GM18517 (cell line): Measurements from ENCODE around the gene SIVA1.

Experiments
- ATAC-seq: cut with Tn5 transposase; IDR thresholded peaks from one replicate; pipeline ENCODE4 v1.9.1; 2021; ENCODE audit warnings: mild to moderate bottlenecking, moderate library complexity; ENCODE audit not compliant: unreplicated experiment

Gene SIVA1

GRCh38 chr14:104770072-104770579, 17.2 kb downstream of the SIVA1 start:
- no peak for ATAC-seq

- no peak for ATAC-seq
These were observed 17.9 kb downstream of the SIVA1 start for GRCh38 chr14:104770851-104771272.

GRCh38 chr14:104771374-104771773, 18.4 kb downstream of the SIVA1 start:
- ATAC-seq = no peak

DNA sequence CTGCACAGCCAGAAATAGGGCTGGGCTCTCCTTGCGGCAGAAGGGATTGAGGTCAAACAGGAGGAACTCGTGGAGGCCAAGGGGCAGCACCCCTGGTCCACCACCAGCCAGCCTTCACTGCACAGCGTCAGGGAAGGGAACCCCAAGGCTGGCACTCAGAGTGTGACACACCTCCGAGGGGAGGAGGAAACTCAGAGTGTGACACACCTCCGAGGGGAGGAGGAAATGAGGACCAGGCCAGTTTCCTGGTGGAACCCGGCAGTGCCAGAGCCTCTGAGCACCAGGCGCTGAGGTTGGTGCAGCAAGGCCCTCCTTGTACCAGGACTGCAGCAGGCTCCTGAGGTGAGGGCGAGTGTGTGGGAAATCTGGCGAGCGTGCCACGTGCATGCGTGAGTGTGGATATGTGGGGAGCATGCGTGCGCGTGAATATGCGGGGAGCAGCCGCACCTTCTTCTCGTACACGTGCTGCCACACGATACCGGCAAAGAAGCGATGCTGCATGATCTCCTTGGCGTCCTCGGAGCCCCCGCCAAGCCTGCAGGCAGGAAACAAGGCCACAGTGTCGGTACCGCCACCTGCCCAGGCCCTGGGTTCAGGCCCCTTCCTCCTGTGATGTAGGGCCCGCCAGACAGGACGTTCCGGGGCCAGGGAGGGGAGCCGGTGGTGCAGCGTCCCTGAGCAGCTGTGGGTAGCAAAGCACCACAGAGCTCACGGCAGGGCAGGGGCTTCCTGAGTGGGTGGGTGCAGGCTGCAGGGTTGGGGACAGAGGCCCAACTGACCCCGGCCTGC, 19.2 kb downstream of the SIVA1 start:
- ATAC-seq = no peak

GRCh38 chr14:104772707-104773504, 20.0 kb downstream of the SIVA1 start:
- ATAC-seq = no peak

DNA sequence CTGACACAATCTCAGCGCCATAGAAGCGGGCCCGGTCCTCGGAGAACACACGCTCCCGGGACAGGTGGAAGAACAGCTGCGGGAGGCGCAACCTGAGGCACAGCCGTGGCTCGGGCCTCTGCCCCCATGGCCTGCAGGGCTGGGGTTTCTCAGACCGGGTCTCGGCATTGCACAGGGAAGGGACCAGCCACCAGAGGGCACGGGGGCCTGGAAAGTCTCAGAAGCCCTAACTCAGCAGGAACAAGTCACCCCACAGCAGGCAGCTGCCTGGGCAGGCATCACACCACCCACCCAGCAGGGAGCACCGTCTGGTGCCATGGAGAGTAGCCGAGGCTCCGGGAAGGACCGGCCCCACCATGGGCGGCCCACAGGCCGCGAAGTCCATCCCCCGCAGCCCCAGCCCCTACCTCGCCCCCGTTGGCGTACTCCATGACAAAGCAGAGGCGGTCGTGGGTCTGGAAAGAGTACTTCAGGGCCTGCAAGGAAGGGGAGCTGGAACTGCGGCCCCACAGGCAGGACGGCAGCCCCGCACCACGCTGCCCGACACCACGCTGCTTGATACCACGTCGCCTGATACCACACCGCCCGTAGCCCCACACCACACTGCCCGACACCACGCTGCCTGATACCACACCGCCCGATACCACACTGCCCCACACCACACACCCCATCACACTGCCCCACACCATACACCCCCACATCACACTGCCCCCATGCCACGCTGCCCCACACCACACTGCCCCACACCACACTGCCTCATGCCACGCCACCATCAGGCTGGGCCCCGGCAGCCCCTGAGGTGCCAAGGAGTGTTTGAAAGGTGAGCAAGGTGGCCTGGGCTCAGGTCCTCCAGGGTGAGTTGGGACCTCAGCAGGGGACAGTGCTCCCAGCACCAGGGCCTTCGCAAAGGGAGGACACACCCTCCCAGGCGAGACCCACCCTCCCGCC, 20.8 kb downstream of the SIVA1 start:
- ATAC-seq = no peak

- no peak for ATAC-seq
These were observed 21.6 kb downstream of the SIVA1 start for GRCh38 chr14:104774453-104775072.

DNA sequence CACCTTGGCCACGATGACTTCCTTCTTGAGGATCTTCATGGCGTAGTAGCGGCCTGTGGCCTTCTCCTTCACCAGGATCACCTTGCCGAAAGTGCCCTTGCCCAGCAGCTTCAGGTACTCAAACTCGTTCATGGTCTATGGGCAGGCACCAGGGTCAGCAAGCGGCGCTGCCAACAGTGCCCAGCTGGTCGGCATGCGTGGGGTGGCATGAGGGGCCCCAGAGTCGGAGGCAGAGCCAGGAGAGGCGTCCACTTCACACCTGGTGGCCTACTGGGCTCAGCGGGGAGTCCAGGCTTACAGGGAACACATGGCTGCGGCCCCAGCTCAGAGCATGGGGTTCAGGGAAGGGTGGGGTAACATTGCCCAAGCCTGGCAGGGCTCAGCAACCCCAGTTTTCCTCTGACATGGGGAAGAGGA, 22.1 kb downstream of the SIVA1 start:
- ATAC-seq = no peak

- no peak for ATAC-seq
These were observed 23.5 kb downstream of the SIVA1 start for GRCh38 chr14:104776481-104776880.

- ATAC-seq = no peak
These were observed 24.2 kb downstream of the SIVA1 start for GRCh38 chr14:104776961-104777807.

- ATAC-seq = no peak
These were observed 24.9 kb downstream of the SIVA1 start for GRCh38 chr14:104777808-104778249.

DNA sequence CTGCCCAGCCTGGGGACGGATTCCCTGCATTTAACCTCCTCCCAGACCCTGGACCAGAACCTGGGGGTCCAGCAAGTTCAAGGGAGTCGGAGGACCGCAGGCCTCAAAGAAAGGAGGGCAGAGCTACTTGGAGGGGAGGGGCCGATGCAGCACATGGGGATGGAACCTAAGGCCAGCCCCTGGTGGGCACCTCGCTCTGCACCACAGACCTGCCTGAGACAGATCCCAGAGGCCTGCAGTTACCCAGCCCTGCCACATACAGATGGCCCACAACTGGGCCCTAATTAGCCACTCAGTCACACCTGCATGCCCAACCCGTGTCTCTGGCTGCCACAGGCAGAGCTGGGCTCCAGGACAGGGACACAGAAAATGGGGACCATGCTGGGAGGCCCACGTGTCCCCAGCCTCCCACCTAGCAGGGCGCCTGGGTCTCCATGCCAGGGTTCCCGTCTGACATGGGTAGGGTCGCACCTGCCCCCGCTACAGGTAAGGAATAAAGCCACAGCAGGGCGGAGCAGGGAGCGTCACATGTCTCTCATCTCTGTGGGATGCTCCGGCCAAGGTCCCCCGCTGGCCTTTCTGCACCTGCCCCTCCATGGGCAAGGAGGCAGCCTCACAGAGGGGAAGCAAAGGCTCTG, 25.9 kb downstream of the SIVA1 start:
- no peak for ATAC-seq

DNA sequence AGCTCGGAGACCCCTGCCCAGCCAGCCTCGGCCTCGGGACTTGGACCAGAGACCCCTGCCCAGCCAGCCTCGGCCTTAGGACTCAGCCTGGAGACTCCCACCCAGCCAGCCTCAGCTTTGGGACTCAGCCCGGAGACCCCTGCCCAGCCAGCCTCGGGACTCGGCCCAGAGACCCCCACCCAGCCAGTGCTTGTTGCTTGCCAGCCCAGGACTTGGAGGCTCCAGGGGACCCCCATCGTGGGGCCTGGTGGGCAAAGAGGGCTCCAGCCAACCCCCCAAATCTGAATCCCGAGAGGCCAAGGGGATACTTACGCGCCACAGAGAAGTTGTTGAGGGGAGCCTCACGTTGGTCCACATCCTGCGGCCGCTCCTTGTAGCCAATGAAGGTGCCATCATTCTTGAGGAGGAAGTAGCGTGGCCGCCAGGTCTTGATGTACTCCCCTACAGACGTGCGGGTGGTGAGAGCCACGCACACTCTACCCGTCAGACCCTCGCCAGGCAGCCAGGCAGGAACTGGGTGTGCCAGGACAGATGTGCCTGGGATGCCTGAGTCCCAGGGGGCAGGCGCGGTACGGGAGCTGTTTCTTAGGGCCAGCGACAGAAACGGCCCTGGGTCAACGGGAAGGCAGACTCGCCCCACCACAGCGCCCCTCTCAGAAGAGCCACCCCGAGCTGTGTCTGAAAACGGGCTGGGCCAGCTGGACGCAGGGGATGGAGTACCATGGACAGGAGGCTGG, 27.0 kb downstream of the SIVA1 start:
- ATAC-seq = no peak

DNA sequence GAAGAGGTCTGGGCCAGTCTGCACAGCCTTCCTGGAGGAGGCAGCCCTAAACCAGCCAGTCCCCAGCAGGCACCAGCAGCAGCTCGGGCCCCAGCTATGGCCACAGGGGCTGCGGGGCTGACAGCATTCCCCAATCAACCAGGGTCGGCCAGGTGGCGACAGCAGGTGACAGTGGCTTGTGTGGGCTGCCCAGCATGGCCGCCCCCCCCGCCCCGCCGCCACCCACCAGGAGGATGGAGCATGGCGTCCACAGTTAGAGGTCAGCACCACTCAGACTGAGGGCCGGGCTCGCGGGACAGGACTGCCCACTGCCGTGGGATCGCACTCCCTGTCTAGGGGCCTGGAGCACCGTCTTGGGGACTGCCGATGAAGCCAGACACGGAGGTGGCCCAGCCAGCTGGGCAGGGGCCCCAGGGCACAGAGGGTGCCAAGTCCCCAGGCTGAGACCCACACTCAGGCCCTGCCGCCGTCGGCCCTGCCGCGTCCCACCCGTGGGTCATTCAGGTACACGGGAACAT, 27.6 kb downstream of the SIVA1 start:
- no peak for ATAC-seq

GRCh38 chr14:104781271-104782077, 28.5 kb downstream of the SIVA1 start:
- no peak for ATAC-seq

GRCh38 chr14:104782086-104782807, 29.3 kb downstream of the SIVA1 start:
- no peak for ATAC-seq

DNA sequence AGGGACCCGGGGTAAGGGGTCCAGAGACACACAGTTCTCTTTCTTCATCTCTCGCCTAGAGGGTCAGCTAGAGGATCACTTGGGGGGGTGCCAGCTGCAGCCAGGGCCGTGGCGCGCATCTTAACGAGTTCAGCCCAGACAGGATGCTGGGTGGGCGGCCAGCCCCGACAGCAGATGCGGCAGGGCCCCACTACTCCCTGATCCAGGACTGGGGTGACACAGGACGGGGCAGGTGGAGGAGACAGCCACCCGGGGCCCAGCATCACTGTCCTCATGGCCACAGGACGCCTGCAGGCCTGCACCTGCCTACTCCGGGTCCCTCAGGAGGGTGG, 29.8 kb downstream of the SIVA1 start:
- ATAC-seq = no peak
